ENCODE results near the gene SSR4.
"Not testable (repeated sequence)": the region's sequence is repeated elsewhere in the genome, so short reads cannot be mapped to it uniquely, and the experiment has no call there.

SSR4 gene

DNA sequence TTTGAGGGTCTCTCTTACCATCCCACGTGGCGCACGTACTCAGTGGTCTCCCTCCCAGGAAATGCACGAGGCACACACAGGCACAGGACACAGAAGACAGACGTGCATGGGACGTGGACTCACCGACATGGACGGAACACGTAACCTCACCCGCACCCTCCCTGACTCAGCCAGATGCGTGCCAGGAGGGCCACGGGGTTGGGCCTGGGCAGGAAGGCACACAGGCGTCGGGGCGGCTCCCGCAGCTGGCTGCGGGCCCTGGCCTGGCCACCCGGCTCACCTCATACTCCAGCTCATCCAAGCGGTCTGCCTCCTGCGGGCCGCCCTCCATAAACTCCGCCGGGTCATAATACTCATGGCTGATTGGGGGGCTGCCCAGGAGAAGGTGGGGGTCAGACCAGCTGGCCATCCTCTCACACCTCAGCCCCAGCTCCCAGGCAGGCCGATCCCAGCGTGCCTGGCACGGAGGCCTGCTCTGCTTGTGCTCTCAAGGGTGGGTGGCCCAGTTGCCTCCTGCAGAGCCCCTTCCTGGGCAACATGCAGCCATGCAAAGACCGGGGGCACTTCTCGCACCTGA lies 12.6 kb downstream of the SSR4 start:
- DNase-seq = no peak

DNA sequence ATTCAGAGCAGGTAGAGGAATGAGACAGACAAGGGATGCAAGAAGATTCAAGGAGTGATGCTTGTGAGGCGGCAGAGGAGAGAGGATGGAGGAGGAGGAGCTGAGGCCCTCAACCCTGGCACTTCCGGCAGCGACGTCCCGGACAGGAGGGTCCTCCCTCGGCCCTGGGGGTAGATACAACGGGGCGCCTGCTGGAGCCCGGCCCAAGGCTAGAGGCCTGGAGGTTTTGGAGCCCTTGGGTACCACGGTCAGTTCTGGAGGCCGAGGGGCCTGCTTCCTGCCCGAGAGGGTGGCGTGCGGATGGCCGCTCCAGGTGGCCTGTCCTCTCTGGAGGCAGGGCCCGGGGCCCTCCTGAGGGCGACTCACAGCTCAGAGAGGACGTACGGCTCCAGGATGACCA lies 13.5 kb downstream of the SSR4 start:
- DNase-seq = no peak

DNA sequence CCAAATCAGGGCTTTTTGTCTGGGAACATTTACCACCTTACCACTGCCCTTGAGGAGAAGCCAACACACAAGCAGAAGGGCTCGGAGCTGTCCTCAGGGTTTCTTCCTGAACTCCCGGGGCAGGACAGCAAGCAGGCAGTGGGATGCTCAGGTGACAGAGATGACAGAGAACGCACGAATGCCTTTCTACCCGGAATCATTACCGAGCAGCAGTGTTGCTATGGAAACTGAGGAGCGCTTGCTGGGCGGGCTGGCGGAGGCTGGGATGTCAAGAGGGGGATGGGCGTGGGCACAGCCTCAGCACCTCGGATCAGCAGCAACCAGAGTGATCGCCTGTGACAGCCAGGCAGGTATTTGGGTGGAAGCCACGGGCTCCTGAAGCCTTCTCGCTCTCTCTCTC lies 17.8 kb downstream of the SSR4 start:
- DNase-seq = no peak

DNA sequence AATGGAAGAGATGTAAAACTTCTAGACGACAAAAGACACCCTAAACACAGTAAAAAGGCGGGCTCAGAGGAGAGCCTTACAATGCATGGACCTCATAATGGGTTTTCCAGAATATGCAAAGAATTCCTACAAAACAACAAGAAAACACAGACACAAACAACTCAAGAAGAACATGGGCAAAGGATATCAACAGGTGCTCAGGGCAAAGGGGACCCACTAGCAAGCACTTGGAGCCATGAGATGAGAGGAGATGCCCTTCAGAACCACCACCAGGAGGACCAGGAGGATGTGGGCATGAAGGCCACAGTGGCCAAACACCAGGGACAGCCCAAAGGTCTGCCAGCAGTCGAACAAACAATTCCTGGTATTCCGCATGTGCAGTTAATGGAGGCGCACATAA lies 18.7 kb downstream of the SSR4 start:
- no peak for DNase-seq

DNA sequence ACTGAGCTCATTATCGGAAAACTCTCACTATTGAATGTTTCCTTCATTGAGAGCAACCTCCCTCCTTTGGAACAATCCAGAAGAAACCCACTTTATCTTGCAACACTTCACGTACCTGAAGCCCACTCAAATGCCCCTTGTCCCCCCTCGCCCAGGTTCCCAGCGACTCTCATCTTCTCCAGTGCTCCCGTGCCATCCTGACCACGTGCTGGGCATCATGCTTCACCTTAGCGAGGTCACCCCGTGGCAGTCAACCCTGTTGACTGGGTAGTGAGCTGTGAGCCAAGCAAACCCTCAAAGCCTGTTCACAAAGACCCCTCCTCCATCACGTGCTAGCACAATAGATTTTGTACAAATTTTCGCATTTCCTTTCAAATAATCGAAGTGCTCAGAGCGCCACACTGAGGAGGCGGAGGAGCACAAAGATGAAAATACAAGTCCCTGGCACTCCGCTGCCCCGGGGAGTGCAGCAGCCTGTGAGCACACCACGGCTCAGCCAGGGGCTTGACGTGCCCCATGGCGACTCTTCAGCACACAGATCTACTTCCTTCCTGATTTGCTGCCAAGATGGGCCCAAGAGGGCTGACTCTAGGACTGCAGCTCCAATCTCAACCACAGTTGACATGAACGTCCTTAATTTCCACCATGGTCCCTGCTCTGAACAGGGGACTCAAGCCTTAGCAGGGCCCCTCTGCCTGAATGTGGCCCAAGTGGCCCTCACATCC lies 20.3 kb downstream of the SSR4 start:
- no peak for DNase-seq

DNA sequence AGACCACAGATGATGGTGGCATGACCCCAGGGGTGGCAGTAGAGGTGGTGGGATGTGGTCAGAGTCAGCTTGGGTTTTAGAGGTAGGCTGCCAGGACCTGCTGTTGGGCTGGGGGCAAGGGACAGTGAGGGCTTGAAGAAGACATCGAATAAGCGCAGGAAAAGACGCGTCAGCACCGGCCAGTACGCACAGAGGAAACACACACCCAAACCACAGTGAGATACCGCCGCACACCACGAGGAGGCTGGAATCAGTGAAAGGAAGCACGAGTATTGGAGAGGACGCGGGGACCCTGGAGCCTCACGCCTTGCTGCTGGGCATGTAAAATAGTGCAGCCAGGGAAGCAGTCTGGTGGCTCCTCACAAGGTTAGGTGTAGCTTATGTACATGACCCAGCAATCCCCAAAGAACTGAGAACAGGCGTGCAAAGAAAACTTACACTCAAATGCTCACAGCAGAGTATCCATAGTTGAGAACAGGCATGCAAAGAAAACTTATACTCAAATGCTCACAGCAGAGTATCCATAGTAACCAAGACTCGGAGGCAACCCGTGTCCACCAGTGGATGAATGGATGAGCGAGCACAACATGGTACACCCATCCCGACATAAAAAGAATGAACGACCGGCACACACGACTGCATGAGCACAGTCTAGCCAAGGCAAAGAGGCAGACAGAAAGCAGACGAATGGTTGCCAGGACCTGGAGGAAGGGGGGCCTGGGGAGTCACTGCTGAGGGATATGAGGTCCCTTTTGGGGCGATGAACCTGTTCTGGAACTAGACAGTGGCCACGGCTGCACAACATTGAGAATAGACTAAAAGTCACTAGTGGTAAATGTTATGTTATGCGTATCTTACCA lies 22.6 kb downstream of the SSR4 start:
- peak; percentile 48 for DNase-seq

DNA sequence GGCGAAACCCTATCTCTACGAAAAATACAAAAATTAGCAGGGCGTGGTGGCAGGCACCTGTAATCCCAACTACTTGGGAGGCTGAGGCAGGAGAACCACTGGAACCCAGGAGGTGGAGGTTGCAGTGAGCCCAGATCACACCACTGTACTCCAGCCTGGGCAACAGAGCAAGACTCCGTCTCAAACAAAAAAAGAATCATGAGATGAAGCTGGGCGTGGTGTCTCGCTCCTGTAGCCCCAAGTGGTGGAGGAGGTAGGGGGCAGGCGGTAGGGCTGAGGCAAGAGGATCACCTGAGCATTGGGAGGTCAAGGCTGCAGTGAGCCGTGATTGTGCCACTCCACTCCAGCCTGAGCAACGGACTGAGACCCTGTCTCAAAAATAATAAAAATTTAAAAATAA lies 23.6 kb downstream of the SSR4 start:
- DNase-seq = not testable (repeated sequence)

DNA sequence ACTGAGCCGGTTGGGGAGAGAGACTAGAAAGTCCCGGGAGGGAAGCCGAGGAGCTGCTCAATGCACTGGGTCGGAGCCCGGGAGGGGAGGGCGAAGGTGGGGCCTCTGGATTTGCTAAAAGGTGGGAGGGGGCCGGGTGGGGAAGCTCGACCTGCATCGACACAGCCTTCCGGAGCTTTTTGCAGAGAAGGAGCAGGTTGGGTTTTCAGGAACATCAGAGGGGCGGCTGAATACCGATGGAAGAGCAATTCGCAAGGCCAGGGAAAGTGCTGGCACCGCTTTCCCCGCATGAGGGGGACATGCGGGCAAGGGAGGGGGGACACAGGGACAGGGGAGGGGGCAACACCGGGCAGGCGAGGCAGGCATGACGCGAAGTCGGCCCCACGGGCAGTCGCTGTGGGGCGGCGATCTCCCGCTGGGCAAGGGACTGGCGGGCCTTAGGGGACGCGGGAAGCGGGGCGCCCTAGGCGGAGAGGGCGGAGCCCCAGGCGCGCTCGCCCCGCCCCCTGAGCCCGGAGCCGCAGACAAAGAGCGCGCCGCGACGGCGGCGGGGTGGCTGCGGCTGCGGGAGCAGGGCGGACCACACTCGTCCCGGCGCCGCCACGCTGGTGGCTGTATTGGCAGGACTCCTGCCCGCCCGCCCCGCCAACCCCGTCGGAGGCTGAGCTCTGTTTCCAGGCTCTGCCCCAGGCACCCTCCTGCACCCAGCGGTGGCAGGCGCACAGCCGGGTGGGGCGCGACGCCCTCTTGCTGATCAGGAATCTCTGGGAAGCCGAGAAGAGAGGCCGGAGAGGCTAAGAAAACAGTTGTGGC lies 24.3 kb downstream of the SSR4 start:
- peak; percentile 57 for DNase-seq

DNA sequence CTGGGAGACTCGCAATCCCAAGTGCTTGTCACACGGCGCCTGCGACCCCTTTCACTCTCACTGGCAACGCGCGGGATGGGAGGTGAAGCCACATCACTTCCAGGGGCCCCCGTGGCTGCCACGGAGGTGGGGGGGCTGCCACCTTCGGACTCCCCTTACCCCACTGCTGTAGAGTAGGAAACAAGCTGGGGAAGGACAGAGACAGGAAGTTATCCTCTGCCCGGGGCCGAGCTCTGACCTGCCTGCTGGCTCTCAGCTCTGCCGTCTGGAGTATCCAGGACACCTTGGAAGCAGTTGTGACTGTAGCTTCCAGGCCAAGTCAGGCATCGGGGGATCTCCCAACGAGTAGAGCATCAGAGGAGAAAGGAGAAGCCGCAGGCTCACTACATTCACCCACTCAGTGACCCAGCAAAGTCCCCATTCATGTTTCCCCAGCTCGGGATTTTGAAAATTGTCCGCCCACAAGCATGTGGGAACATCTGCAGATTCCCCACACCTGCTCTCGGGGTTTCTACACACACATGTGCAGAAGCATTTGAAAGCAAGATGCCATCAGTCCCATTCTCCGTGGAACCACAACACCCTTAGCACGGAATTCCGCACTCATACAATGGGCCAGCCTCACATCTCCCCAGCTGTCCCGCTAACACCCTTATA lies 25.0 kb downstream of the SSR4 start:
- no peak for DNase-seq

DNA sequence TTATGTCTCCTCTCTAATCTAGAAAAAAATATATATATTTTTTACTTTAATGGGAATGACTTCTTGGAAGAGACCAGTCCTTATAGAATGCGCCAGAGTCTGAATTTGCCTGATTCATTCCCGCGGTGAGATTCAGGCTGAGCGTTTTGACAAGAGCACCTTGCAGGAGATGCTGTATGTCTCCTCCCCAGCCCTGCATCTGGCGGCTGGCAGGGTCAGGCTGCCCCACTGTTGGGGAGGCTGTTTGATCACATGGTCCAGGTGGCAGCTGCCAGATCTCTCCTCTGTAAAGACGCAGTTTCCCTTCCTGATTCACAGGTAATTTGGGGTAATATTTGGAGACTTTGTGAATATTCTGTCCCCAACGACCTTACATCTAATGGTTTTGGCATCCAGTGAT lies 26.1 kb downstream of the SSR4 start:
- DNase-seq = no peak

DNA sequence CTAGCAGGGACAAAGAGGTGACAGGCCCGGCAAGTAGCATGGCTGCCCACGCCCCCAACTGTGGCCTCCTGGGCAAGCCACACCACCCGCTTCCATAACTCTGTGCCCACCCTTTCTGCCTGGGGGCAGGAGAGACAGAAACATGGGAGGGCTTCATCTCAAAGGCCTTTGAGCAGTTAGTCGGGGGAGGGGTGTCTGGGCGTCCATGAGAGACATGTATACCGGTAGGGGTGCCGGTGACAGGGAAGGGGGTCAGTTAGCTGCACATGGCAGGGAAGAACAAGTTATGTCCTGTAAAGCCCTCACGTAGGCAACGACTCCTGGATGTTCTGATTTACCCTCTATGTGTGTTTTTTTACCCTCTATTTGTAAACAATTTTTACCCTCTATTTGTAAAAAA lies 26.6 kb downstream of the SSR4 start:
- DNase-seq = no peak

DNA sequence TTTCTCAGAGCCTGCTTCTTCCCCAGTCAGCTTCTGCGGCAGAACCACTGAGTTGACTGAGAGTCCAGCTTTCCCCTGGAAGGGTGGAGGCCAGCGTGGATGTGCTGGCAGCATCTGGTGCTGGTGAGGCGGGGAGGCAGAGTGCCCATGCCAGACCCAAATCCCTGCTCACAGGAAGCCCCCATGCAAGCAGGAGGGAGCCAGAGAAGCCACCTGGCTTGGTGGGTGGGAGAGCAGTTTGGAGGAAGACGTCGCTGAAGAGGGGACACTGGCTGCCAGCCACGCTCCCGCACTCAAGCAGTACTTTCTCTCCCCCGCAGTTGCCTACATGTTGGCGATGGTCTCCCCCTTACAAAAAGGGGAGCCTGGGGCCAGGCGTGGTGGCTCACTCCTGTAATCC lies 29.9 kb downstream of the SSR4 start:
- no peak for DNase-seq

DNA sequence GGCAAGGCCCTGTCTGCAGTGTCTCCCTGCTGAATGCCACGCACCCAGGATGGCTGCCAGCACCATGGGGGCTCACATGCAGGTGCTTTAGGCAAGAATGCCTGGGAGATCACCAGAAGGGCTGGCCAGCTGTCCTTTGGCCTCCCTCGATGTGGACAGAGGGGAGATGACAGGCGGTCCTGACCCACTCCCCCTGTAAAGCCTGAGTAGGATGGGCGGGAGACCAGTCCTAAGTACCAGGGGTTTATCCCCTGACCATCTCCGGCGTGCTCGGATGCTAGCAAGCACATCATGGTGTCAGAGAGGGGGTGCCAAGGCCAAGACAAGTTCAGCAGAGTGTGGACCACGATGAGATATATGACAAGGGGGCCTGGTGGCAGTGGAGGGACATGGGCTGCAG lies 30.6 kb downstream of the SSR4 start:
- no peak for DNase-seq

DNA sequence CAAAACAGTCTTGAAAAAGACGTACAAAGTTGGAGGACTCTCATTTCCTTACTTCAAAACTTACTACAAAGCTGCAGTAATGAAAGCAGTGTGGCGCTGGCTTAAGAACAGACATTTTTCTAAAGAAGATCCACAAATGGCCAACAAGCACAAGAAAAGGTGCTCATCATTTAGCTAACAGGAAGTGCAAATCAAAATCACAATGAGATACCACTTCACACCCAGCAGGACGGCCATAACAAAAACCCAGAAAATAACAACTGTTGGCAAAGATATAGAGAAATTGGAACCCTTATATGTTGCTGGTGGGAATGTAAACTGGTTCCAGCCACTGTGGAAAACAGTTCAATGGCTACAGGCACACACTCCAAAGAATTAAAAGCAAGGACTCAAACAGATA lies 32.5 kb downstream of the SSR4 start:
- no peak for DNase-seq

DNA sequence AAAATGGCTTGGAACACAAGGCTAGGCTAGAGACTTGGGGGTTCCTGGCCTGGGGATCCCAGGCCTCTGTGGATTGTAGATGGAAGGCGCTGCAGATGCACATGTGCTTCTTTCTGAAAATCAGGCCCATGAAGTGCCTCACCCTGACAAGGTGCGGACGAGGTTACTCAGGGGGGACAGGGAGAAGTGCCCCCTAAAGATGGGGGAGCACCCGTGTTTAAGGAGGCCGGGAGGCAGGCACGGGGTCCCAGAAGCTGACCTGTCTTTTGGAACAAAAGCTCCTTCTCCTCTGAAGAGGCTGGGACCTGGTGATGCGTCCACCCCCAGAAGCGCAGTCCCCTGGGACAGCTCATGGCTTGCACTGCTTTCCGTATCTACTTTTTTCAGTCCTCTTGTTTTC lies 33.4 kb downstream of the SSR4 start:
- no peak for DNase-seq

DNA sequence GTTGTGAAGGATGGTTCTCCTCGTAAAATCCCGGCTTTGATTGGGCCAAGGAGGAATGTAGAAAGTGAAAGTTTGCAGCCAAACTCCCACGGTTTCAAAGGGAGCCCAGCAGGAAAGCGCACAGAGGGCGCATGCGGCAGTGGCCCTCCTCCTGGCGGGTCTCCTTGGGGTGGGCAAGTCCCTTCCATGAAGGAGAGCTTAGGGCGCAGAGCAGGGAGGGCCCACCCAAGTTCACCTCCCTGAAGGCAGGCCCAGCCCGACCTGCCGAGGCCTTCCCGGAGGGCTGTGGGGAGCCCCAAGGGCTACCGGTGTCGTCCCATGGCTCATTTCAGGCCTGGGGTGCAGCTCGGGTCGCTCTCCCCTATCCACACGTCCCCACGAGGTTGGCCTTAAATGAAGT lies 33.8 kb downstream of the SSR4 start:
- no peak for DNase-seq

DNA sequence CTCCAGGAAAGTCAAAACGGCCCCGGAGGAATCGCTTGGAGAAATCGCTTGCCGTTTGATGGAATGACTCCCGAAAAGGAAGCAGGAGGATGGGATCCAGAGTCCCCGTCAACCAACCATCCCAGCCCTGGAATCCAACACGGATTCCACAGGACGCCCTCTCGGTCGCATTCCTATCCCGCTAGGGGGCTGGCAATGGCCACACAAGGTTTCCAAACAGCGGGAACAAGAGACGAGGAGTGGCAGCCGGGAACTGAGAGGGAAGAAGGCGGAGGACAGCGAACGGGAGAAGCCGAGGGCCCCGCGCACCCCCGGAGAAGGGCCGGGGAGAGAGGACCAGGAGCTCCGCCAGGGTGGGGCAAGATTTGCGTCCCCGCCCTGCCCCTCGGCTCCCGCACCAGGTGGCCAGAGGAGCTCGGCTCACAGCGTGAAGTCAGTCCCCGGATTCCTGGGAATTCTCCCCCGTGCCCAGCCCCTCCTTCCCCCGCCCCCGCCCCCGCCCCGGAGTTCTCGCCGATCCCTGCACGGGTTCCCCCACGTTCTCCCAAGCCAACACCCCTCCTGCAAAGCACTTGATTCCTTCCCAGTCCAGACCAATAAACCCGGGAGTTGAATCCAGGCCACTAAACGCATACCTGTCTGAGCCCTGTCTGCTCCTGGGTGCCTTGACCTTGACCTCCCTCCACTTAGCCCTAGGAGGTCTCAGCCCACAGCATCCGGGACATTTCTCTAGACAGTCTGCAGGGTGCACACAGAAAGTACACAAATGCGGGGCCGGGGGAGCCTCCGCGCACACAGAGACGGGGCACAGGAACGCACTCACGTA lies 34.5 kb downstream of the SSR4 start:
- peak; percentile 14 for DNase-seq

DNA sequence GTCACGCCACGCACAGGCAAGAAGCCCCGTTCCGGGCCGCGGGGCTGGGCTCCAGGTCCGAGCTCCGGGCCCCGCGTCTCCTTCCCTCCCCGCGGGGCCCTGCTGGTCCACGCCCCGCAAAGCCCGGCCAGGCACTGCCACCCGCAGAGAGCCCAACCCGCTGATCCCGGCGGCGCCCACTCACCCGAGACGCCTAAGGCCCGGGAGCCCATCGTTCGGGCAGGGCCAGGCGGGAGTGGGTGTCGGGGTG lies 35.0 kb downstream of the SSR4 start:
- no peak for DNase-seq

DNA sequence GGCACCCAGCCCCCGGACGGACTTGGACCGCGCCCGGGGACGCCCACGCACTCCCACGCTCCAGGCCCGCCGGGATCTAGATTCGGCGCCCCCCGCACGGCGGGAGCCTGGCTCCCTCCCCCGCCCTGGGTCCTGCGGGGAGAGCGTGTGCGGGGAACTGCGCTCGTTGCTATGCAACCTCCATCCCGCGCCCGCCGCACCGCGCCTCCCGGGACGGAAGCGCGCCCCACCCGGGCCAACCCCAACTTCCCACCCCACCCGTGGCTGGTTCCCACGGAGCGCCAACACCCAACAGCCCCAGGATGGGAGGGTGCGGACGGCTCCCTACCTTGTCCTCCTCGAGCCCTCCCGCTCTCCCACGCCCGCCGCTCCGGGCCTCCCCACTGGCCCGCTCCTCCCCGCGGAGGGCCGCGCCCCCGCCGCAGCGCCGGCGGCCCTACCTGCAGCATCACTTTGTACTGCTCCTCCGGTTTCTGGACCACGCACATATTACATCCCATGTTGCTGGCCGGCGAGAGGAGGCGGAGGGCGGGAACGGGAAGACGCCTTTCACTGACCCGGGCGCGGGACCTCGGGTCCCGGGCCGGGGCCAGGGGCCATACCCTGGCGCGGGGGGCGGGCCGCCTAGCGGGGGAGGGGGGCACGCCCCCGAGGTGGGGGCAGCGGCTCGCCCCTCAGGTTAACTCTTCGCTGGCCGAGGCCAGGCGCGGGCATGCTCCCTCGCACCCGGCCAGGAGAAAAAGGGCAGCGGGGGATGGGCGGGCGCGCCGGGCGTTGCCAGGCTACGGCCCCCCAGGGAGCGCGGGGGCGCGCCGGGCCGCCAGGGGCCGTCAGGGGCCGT lies 35.6 kb downstream of the SSR4 start, which contains the start of gene PDZD4:
Gene PDZD4, minus strand, starts transcription at position 746 of the 841 bp plus-strand sequence. Its CDS starts 246 bp downstream, at position 500.
- peak; percentile 17 for DNase-seq

DNA sequence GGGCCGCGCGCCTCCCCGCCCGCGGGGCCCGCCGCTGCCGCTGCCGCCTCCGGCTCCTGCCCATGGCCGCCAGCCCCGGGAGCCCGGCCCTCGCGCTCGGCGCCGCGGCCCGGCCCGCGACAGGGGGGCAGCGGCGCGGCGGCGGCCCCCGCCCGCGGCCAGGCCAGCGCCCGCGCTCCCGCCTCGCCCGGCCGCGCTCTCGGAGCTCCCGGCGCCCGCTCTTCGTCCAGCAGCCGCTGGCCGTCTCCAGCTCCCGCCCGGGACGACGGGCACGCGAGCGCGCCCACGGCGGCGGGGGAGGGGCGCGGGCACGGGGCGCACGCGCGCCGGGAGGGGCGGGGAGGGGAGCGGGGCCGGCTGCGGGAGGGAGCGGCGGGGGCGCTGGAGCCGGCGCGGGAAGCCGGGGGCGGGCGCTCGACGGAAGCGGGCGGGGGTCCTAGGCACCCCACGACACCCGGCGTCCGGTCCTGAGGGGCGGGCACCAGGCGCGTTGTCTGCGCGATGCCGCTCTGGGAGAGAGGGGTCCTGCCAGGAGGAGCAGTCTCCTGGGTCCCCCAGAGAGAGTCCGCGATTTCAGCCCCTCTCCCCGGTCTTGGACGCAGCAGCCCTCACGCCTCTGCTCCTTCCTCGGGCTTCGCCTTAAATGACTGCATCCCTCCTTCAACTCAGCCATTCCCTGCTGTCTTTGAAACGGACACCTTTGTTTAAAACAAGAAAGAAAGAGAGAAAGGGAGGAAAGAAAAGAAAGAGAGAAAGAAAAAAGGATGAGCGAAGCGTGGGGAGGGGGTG lies 36.4 kb downstream of the SSR4 start:
- DNase-seq = no peak
